Tibial artery (tissue), 4 donors: Measurements from ENCODE around the gene SLC9A9.

Source experiments
- DNase-seq, 2 donors: peaks; one replicate each; pipeline ENCODE4 v3.0.0-alpha.2; 2019
- H3K27ac ChIP-seq, 2 donors: fragments of 200-600 bp; sonication (generic) in 1 of 2; 1 replicate in 1 of 2; 2 replicates in 1 of 2; pipeline ENCODE4 v1.5.1; 2018 to 2019; ENCODE audit warnings: mild to moderate bottlenecking in 1 of 2
- H3K27me3 ChIP-seq, 2 donors: fragments of 200-600 bp; sonication (generic) in 1 of 2; one replicate each; pipeline versions ENCODE4 v1.5.1 to v1.6.0; 2016 to 2019
- H3K36me3 ChIP-seq, 3 donors: fragments of 200-600 bp; sonication (generic) in 2 of 3; one replicate each; pipeline ENCODE4 v1.5.1; 2016 to 2019; ENCODE audit warnings: mild to moderate bottlenecking in 2 of 3
- H3K4me1 ChIP-seq, 4 donors: fragments of 200-600 bp; sonication (generic) in 2 of 4; 1 replicate in 3 of 4; 2 replicates in 1 of 4; pipeline ENCODE4 v1.5.1; 2016 to 2019
- H3K4me3 ChIP-seq, 2 donors: fragments of 200-600 bp; sonication (generic) in 1 of 2; 1 replicate in 1 of 2; 2 replicates in 1 of 2; pipeline ENCODE4 v1.5.1; 2018 to 2019; ENCODE audit warnings: mild to moderate bottlenecking in 2 of 2
- H3K9me3 ChIP-seq, 3 donors: fragments of 200-600 bp; sonication (generic) in 1 of 3; one replicate each; pipeline ENCODE4 v1.5.1; 2016 to 2019
- intact Hi-C: fragments of 100-400 bp; cut with DNase I; formaldehyde crosslinking; loops from one replicate; pipeline ENCODE4 v1.15.0; 2023; ENCODE audit warnings: low total_unique reads
- TF ChIP-seq, protein P1 (sequence below), 2 experiments: fragments of 200-600 bp in 1 of 2; fragments of 450-650 bp in 1 of 2; IDR thresholded peaks; one replicate each; pipeline ENCODE4 v1.5.1; 2017 to 2019; ENCODE audit warnings: antibody characterized with exemption in 2 of 2, mild to moderate bottlenecking in 1 of 2, moderate library complexity in 1 of 2

The SLC9A9 gene

DNA sequence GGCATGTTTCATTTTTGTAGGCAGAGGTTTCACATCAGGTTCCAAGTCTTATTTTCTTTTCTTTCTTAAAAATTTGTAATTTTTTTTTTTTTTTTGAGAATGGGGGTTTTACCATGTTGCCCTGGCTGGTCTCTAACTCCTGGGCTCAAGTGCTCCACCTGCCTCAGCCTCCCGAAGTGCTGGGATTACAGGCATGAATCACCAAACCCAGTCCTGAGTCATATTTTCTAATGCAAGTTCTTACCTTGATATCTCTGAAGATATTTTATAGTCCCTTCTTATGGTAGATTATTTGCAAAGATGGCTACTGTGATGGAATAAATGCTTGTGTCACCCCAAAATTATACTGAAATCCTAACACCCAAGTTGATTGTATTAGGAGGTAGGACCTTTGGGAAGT is 63.8 kb downstream of the SLC9A9 start:
- no peaks in the 10 kb centered on the region for H3K36me3 ChIP-seq
- intact Hi-C loops, result no loop called here
- no peaks in the 10 kb centered on the region for H3K9me3 ChIP-seq
- H3K27ac ChIP-seq, result no peak overlapping the region
- peaks cover 0 to 14% (median 5%) of the 10 kb centered on the region in 4 donors for H3K4me1 ChIP-seq
- TF ChIP-seq, protein P1, sequence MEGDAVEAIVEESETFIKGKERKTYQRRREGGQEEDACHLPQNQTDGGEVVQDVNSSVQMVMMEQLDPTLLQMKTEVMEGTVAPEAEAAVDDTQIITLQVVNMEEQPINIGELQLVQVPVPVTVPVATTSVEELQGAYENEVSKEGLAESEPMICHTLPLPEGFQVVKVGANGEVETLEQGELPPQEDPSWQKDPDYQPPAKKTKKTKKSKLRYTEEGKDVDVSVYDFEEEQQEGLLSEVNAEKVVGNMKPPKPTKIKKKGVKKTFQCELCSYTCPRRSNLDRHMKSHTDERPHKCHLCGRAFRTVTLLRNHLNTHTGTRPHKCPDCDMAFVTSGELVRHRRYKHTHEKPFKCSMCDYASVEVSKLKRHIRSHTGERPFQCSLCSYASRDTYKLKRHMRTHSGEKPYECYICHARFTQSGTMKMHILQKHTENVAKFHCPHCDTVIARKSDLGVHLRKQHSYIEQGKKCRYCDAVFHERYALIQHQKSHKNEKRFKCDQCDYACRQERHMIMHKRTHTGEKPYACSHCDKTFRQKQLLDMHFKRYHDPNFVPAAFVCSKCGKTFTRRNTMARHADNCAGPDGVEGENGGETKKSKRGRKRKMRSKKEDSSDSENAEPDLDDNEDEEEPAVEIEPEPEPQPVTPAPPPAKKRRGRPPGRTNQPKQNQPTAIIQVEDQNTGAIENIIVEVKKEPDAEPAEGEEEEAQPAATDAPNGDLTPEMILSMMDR (IDR thresholded peaks at IDR 0.05), result no peak
- H3K4me3 ChIP-seq, result no peak overlapping the region
- no peak for DNase-seq
- no peaks in the 10 kb centered on the region for H3K27me3 ChIP-seq

GRCh38 chr3:143783851-143784370 is 64.4 kb downstream of the SLC9A9 start:
- Histone ChIP-seq H3K27me3 (no peaks in the 10 kb centered on the region), H3K27ac (no peak overlapping the region), H3K36me3 (no peaks in the 10 kb centered on the region), H3K9me3 (no peaks in the 10 kb centered on the region), H3K4me3 (no peak overlapping the region), H3K4me1 (peaks cover 0 to 14% (median 5%) of the 10 kb centered on the region in 4 donors)
- intact Hi-C loops, result no loop called here
- no peak for DNase-seq
- TF ChIP-seq, protein P1 (IDR thresholded peaks at IDR 0.05), result no peak

DNA sequence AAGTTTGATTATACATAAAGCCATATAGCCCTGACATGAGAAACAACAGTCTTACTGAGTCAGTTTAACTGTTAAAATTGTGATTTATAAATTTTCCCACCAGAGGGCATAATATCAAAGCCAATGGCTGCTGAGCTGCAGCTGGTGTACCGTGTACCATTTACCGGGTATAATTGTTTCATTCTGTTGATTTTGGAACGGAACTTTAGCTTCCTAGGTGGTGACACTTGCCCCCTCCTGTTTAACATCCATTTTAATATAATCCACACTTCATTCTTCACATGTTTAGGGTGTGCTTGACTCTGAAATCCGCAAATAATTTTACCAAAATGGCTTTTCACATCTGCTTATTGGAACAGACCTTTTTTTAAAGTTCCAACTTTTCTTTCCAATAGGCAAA is 72.8 kb downstream of the SLC9A9 start:
- no peak for DNase-seq
- H3K27me3 ChIP-seq, result no peaks in the 10 kb centered on the region
- H3K36me3 ChIP-seq, result no peaks in the 10 kb centered on the region
- H3K9me3 ChIP-seq, result no peaks in the 10 kb centered on the region
- no peaks in the 10 kb centered on the region for H3K4me1 ChIP-seq
- H3K27ac ChIP-seq, result no peak overlapping the region
- H3K4me3 ChIP-seq, result no peak overlapping the region
- TF ChIP-seq, protein P1 (IDR thresholded peaks at IDR 0.05), result peak; percentile 49 to 54
- intact Hi-C loops, result no loop called here

DNA sequence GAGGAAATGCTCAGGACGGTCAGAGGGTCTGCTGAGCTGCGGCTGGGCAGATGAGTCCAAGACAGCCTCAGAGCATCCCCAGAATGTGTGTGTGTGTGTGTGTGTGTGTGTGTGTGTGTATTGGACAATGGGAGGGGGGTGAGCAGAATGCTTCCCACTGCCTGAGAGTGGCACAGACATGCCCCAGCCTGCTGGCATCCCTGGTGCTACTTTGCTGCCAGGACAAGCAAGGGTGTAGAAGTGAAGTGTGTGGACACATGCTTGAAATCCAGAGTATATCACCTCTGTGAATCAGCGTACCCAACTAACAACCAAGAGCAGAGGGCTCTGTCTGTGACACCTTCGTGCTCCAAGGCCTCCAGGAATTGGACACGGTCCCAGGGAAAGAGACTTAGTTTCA is 76.3 kb downstream of the SLC9A9 start:
- intact Hi-C loops, result no loop called here
- H3K4me3 ChIP-seq, result no peak overlapping the region
- H3K9me3 ChIP-seq, result no peaks in the 10 kb centered on the region
- no peak for DNase-seq
- TF ChIP-seq, protein P1 (IDR thresholded peaks at IDR 0.05), result no peak
- H3K27me3 ChIP-seq, result no peaks in the 10 kb centered on the region
- no peak overlapping the region for H3K27ac ChIP-seq
- no peaks in the 10 kb centered on the region for H3K36me3 ChIP-seq
- H3K4me1 ChIP-seq, result no peaks in the 10 kb centered on the region

- no peak overlapping the region for H3K27ac ChIP-seq
- no peak overlapping the region for H3K4me3 ChIP-seq
- H3K27me3 ChIP-seq, result no peaks in the 10 kb centered on the region
- intact Hi-C loops, result no loop called here
- no peaks in the 10 kb centered on the region for H3K9me3 ChIP-seq
- TF ChIP-seq, protein P1 (IDR thresholded peaks at IDR 0.05), result no peak
- no peaks in the 10 kb centered on the region for H3K36me3 ChIP-seq
- no peaks in the 10 kb centered on the region for H3K4me1 ChIP-seq
- no peak for DNase-seq
Measured at GRCh38 chr3:143771258-143771657, 77.0 kb downstream of the SLC9A9 start.

GRCh38 chr3:143770391-143770790 is 77.9 kb downstream of the SLC9A9 start:
- no peaks in the 10 kb centered on the region for H3K27me3 ChIP-seq
- no peak overlapping the region for H3K4me3 ChIP-seq
- TF ChIP-seq, protein P1 (IDR thresholded peaks at IDR 0.05), result no peak
- no peak for DNase-seq
- intact Hi-C loops, result no loop called here
- no peaks in the 10 kb centered on the region for H3K36me3 ChIP-seq
- H3K9me3 ChIP-seq, result no peaks in the 10 kb centered on the region
- no peaks in the 10 kb centered on the region for H3K4me1 ChIP-seq
- no peak overlapping the region for H3K27ac ChIP-seq
